Hepatocyte (in vitro differentiated cells): ENCODE data around the gene TFDP3. TPM values are rescaled to one million over a fixed set of nuclear protein-coding genes. Genes with fewer than 3 reads are reported as not detected.
A peak's percentile ranks its signal among the peaks of the same experiment; 100 is the strongest.

Source experiments
- DNase-seq: peaks from one replicate; pipeline ENCODE4 v3.0.0-alpha.2; 2016; ENCODE audit warnings: low spot score
- H2AFZ ChIP-seq: fragments of 200-600 bp; sonication (generic); 2 replicates; pipeline ENCODE4 v1.6.0; 2016; ENCODE audit warnings: antibody characterized with exemption, mild to moderate bottlenecking
- H3K27ac ChIP-seq: fragments of 200-600 bp; sonication (generic); 2 replicates; pipeline ENCODE4 v1.5.1; 2016; ENCODE audit warnings: mild to moderate bottlenecking
- H3K27me3 ChIP-seq: fragments of 200-600 bp; sonication (generic); 2 replicates; pipeline ENCODE4 v1.6.1; 2016
- H3K36me3 ChIP-seq: fragments of 200-600 bp; sonication (generic); replicated peaks from 2 replicates; pipeline ENCODE4 v1.5.1; 2016; ENCODE audit warnings: low read depth; ENCODE audit not compliant: insufficient read depth
- H3K4me1 ChIP-seq: fragments of 200-600 bp; sonication (generic); 2 replicates; pipeline ENCODE4 v1.5.1; 2016; ENCODE audit warnings: mild to moderate bottlenecking, moderate library complexity; ENCODE audit not compliant: insufficient read depth
- H3K4me2 ChIP-seq: fragments of 200-600 bp; sonication (generic); 2 replicates; pipeline ENCODE4 v1.6.0; 2016
- H3K4me3 ChIP-seq: fragments of 200-600 bp; sonication (generic); 2 replicates; pipeline ENCODE4 v1.5.1; 2016; ENCODE audit warnings: mild to moderate bottlenecking
- H3K79me2 ChIP-seq: fragments of 200-600 bp; sonication (generic); 2 replicates; pipeline ENCODE4 v1.6.0; 2017; ENCODE audit warnings: mild to moderate bottlenecking
- H3K9me2 ChIP-seq: fragments of 200-600 bp; sonication (generic); replicated peaks from 2 replicates; pipeline ENCODE4 v1.6.0; 2017; ENCODE audit warnings: mild to moderate bottlenecking; ENCODE audit not compliant: insufficient read depth
- H3K9me3 ChIP-seq: fragments of 200-600 bp; sonication (generic); 2 replicates; pipeline ENCODE4 v1.5.1; 2016; ENCODE audit warnings: low read depth, mild to moderate bottlenecking
- H4K20me1 ChIP-seq: fragments of 200-600 bp; sonication (generic); 2 replicates; pipeline ENCODE4 v1.6.0; 2016; ENCODE audit warnings: mild to moderate bottlenecking; ENCODE audit not compliant: insufficient read depth, poor library complexity, severe bottlenecking
- CTCF ChIP-seq: fragments of 200-600 bp; sonication (generic); IDR thresholded peaks from 2 replicates; pipeline ENCODE4 v1.5.1; 2016; ENCODE audit warnings: antibody characterized with exemption, mild to moderate bottlenecking; ENCODE audit not compliant: poor library complexity
- EZH2 ChIP-seq: fragments of 200-600 bp; sonication (generic); IDR thresholded peaks from 2 replicates; pipeline ENCODE4 v1.6.1; 2016; ENCODE audit warnings: antibody characterized with exemption, mild to moderate bottlenecking, borderline replicate concordance
- EZH2phosphoT487 ChIP-seq: fragments of 200-600 bp; sonication (generic); IDR thresholded peaks from one replicate; pipeline ENCODE4 v1.6.1; 2018; ENCODE audit warnings: antibody characterized with exemption, mild to moderate bottlenecking, low read depth, moderate library complexity; ENCODE audit not compliant: unreplicated experiment, severe bottlenecking
- WGBS: methylation state at CpG from one replicate; pipeline ENCODE4 v1.1.6; 2016; ENCODE audit warnings: low lambda C conversion rate; ENCODE audit errors: missing lambda C conversion rate; 5-methylcytosine and 5-hydroxymethylcytosine counted together
- polyA plus RNA-seq: library from polyadenylated mRNA; unstranded; fragments of >200 nt; fragmentation: Nextera tagmentation; extraction: Ambion mirVana; gene quantifications from 2 replicates; pipeline ENCODE4 v1.2.1, GENCODE V29; 2016
- total RNA-seq: library from RNA; depleted of rRNA; stranded (reverse); fragments of >200 nt; gene quantifications from 2 replicates; pipeline ENCODE4 v1.2.3, GENCODE V29; 2014

Gene TFDP3
- total and polyA plus RNA-seq, 2 experiments from 2014 or later: not detected

- H3K36me3 ChIP-seq: no peaks in the 10 kb centered on the region
- H3K27ac ChIP-seq: peak overlapping the region; percentile 10
- H3K9me2 ChIP-seq: no peaks in the 10 kb centered on the region
- H4K20me1 ChIP-seq: no peaks in the 10 kb centered on the region
- no peaks in the 10 kb centered on the region for H3K9me3 ChIP-seq
- TF ChIP-seq EZH2 (no peak), EZH2phosphoT487 (no peak), CTCF (no peak)
- no peak overlapping the region for H3K4me3 ChIP-seq
- H3K27me3 ChIP-seq: no peaks in the 10 kb centered on the region
- no peak overlapping the region for H3K4me2 ChIP-seq
- H2AFZ ChIP-seq: no peak overlapping the region
- H3K4me1 ChIP-seq: peaks cover 6% of the 10 kb centered on the region
- 59% methylated on average over 2 of the region's 2 CpGs for WGBS
- H3K79me2 ChIP-seq: no peaks in the 10 kb centered on the region
- DNase-seq: peak; percentile 16
These were observed 32.2 kb downstream of the TFDP3 start for GRCh38 chrX:133185938-133186337.

- 70% methylated on average over 4 of the region's 4 CpGs for WGBS
- peak; percentile 32 for DNase-seq
- no peaks in the 10 kb centered on the region for H3K79me2 ChIP-seq
- H2AFZ ChIP-seq: no peak overlapping the region
- H3K9me3 ChIP-seq: no peaks in the 10 kb centered on the region
- no peaks in the 10 kb centered on the region for H3K4me1 ChIP-seq
- no peaks in the 10 kb centered on the region for H4K20me1 ChIP-seq
- no peak overlapping the region for H3K4me3 ChIP-seq
- TF ChIP-seq CTCF (no peak), EZH2 (no peak), EZH2phosphoT487 (no peak)
- no peaks in the 10 kb centered on the region for H3K36me3 ChIP-seq
- no peak overlapping the region for H3K27ac ChIP-seq
- H3K27me3 ChIP-seq: no peaks in the 10 kb centered on the region
- no peaks in the 10 kb centered on the region for H3K9me2 ChIP-seq
- H3K4me2 ChIP-seq: no peak overlapping the region
These were observed 33.0 kb downstream of the TFDP3 start for GRCh38 chrX:133185119-133185518.

- Histone ChIP-seq H3K36me3 (no peaks in the 10 kb centered on the region), H4K20me1 (no peaks in the 10 kb centered on the region), H3K4me2 (no peak overlapping the region), H3K9me2 (no peaks in the 10 kb centered on the region), H3K27me3 (no peaks in the 10 kb centered on the region), H3K27ac (no peak overlapping the region), H3K9me3 (no peaks in the 10 kb centered on the region), H2AFZ (no peak overlapping the region), H3K4me3 (no peak overlapping the region), H3K4me1 (no peaks in the 10 kb centered on the region), H3K79me2 (no peaks in the 10 kb centered on the region)
- TF ChIP-seq EZH2phosphoT487: no peak
- WGBS: 87% methylated on average over 2 of the region's 2 CpGs
- DNase-seq: no peak
These were observed 34.3 kb downstream of the TFDP3 start for GRCh38 chrX:133183806-133184205.

- WGBS: 68% methylated on average over 3 of the region's 3 CpGs
These were observed 38.7 kb downstream of the TFDP3 start for GRCh38 chrX:133179500-133179899.

More at GRCh38 chrX:133179500-133179899, 38.7 kb downstream of the TFDP3 start:
- Histone ChIP-seq H3K27me3 (no peaks in the 10 kb centered on the region), H3K36me3 (no peaks in the 10 kb centered on the region), H3K4me2 (no peak overlapping the region), H2AFZ (no peak overlapping the region), H4K20me1 (no peaks in the 10 kb centered on the region), H3K4me1 (no peaks in the 10 kb centered on the region), H3K27ac (no peak overlapping the region), H3K9me2 (no peaks in the 10 kb centered on the region), H3K9me3 (no peaks in the 10 kb centered on the region), H3K79me2 (no peaks in the 10 kb centered on the region), H3K4me3 (no peak overlapping the region)
- no peak for DNase-seq
- no peak for TF ChIP-seq EZH2phosphoT487
- TF ChIP-seq CTCF: no peak
- TF ChIP-seq EZH2: no peak
